ENCODE data around the gene ID4. TPM values are rescaled to one million over a fixed set of nuclear protein-coding genes. Genes with fewer than 3 reads are reported as not detected.

Gene ID4
- total and polyA plus RNA-seq, 2 donors (not counting 3 experiments of a cell fraction or from before 2014, with no cell fraction given), result not detected

- no TSS peak for BruUV-seq (replicated peaks)
- no peak for TF ChIP-seq FOS (IDR thresholded peaks at IDR 0.05; ENCODE audit: borderline replicate concordance, insufficient read depth, low read length)
- TF ChIP-seq JUN (IDR thresholded peaks at IDR 0.05; ENCODE audit: borderline replicate concordance, insufficient read depth, insufficient read length, low read depth), result no peak
- no peak for TF ChIP-seq CTCF (IDR thresholded peaks at IDR 0.05; ENCODE audit: extremely low read depth in 1 of 2, insufficient read depth in 1 of 2, low read depth in 1 of 2, low read length in 2 of 2)
- TF ChIP-seq POLR2AphosphoS5 (IDR thresholded peaks at IDR 0.05; ENCODE audit: insufficient read depth, low read depth, low read length), result no peak
- TF ChIP-seq POLR2A (IDR thresholded peaks at IDR 0.05; ENCODE audit: low read depth, low read length), result no peak
- TF ChIP-seq EZH2 (IDR thresholded peaks at IDR 0.05; ENCODE audit: borderline replicate concordance, low read depth, low read length, severe bottlenecking), result no peak
- no peak for TF ChIP-seq MYC (IDR thresholded peaks at IDR 0.05; ENCODE audit: low read depth, low read length)
- no peak for TF ChIP-seq MAX (IDR thresholded peaks at IDR 0.05; ENCODE audit: insufficient read depth, insufficient read length)
- TF ChIP-seq GATA2 (IDR thresholded peaks at IDR 0.05; ENCODE audit: insufficient read depth, insufficient read length, low read depth, low read length), result no peak
- CTCF ChIA-PET, result no interaction called here
Observed at GRCh38 chr6:19866985-19867627, 29.9 kb downstream of the ID4 start.

More at GRCh38 chr6:19866985-19867627, 29.9 kb downstream of the ID4 start:
- Histone ChIP-seq H3K79me2 (ENCODE audit: control insufficient read depth, insufficient read depth, low read length) (no peaks in the 10 kb centered on the region), H3K9ac (replicated peaks; ENCODE audit: extremely low read depth, insufficient read depth, low read length) (no peak overlapping the region), H3K36me3 (ENCODE audit: control insufficient read depth in 2 of 2, extremely low read depth in 1 of 2, insufficient read depth in 2 of 2, low read length in 2 of 2) (no peaks in the 10 kb centered on the region), H3K4me3 (replicated peaks in 1 of 3; ENCODE audit: insufficient read depth in 1 of 3, low read depth in 1 of 3, low read length in 3 of 3) (no peak overlapping the region), H3K9me1 (replicated peaks; ENCODE audit: control insufficient read depth, extremely low read depth, insufficient read depth, low read length) (no peaks in the 10 kb centered on the region), H4K20me1 (replicated peaks; ENCODE audit: control insufficient read depth, extremely low read depth, insufficient read depth, low read length) (no peaks in the 10 kb centered on the region), H2AFZ (ENCODE audit: low read depth, low read length) (no peak overlapping the region), H3K4me1 (ENCODE audit: control insufficient read depth, extremely low read depth, insufficient read depth, low read length) (no peaks in the 10 kb centered on the region), H3K4me2 (ENCODE audit: insufficient read depth, low read length) (no peak overlapping the region), H3K9me3 (replicated peaks; ENCODE audit: control insufficient read depth, insufficient read depth, low read length) (no peaks in the 10 kb centered on the region), H3K27ac (ENCODE audit: insufficient read depth, low read depth, low read length) (no peak overlapping the region), H3K27me3 (ENCODE audit: control insufficient read depth in 2 of 2, insufficient read depth in 2 of 2, low read length in 2 of 2) (no peaks in the 10 kb centered on the region)
- FAIRE-seq, result no peak
- dilution Hi-C loops (cut with MboI; ENCODE audit: extremely low pct_ligation_motif_present, low sequenced_read_pairs) (no loop called here), intact Hi-C loops (cut with micrococcal nuclease) (no loop called here)
- no peak for DNase-seq (ENCODE audit: low read depth, low spot score)
- POLR2A ChIA-PET, result no interaction called here

All from endothelial cell of umbilical vein (primary cell).